Thoracic aorta (tissue), 2 donors: Measurements from ENCODE around the gene WDR82. TPM values are rescaled to one million over a fixed set of nuclear protein-coding genes. Genes with fewer than 3 reads are reported as not detected.

Experiments
- ATAC-seq: fragments of 150-250 bp; one replicate; pipeline ENCODE4 v1.8.0; 2017; ENCODE audit warnings: low read depth; ENCODE audit not compliant: insufficient number of reproducible peaks, low FRiP score
- DNase-seq: peaks from one replicate; pipeline ENCODE4 v3.0.0-alpha.2; 2020; ENCODE audit warnings: low spot score
- H3K27ac ChIP-seq, 2 donors: fragments of 200-600 bp; sonication (generic); 1 replicate in 1 of 2; 2 replicates in 1 of 2; pipeline ENCODE4 v1.5.1; 2016; ENCODE audit warnings: mild to moderate bottlenecking in 2 of 2, moderate library complexity in 2 of 2
- H3K27me3 ChIP-seq: fragments of 200-600 bp; sonication (generic); replicated peaks from 2 replicates; pipeline ENCODE4 v1.6.0; 2016; ENCODE audit warnings: mild to moderate bottlenecking; ENCODE audit not compliant: insufficient read depth
- H3K36me3 ChIP-seq: fragments of 200-600 bp; sonication (generic); one replicate; pipeline ENCODE4 v1.5.1; 2016
- H3K4me1 ChIP-seq, 2 donors: fragments of 200-600 bp; sonication (generic); 1 replicate in 1 of 2; 2 replicates in 1 of 2; pipeline versions ENCODE4 v1.5.1 to v1.6.0; 2016; ENCODE audit warnings: low read depth in 2 of 2, mild to moderate bottlenecking in 1 of 2; ENCODE audit not compliant: control insufficient read depth in 1 of 2
- H3K4me3 ChIP-seq: fragments of 200-600 bp; sonication (generic); 2 replicates; pipeline ENCODE4 v1.5.1; 2016; ENCODE audit warnings: mild to moderate bottlenecking
- H3K9me3 ChIP-seq: fragments of 200-600 bp; sonication (generic); 2 replicates; pipeline ENCODE4 v1.5.1; 2016
- CTCF ChIP-seq: fragments of 200-600 bp; sonication (generic); IDR thresholded peaks from one replicate; pipeline ENCODE4 v1.5.1; 2019; ENCODE audit warnings: antibody characterized with exemption
- total RNA-seq, 2 donors: library from RNA; depleted of rRNA; stranded (reverse); fragments of >200 nt; gene quantifications; one replicate each; pipeline versions ENCODE4 v1.1.0 to v1.2.3, GENCODE V29; 2016

The WDR82 gene
- total RNA-seq, 2 donors from 2014 or later = 44.5 to 66.2 TPM

- Histone ChIP-seq H3K36me3 (peaks cover 46% of the 10 kb centered on the region), H3K4me1 (peaks cover 8 to 15% of the 10 kb centered on the region in 2 donors), H3K27me3 (no peaks in the 10 kb centered on the region), H3K27ac (no peak overlapping the region), H3K9me3 (no peaks in the 10 kb centered on the region), H3K4me3 (no peak overlapping the region)
- DNase-seq (no peak), ATAC-seq (no peak)
- no peak for TF ChIP-seq CTCF
Measured at GRCh38 chr3:52215351-52215750, 63.1 kb downstream of the WDR82 start.

- Histone ChIP-seq H3K4me1 (peaks cover 8 to 15% of the 10 kb centered on the region in 2 donors), H3K27ac (no peak overlapping the region), H3K9me3 (no peaks in the 10 kb centered on the region), H3K36me3 (peaks cover 60% of the 10 kb centered on the region), H3K4me3 (no peak overlapping the region), H3K27me3 (no peaks in the 10 kb centered on the region)
- ATAC-seq (no peak), DNase-seq (no peak)
- no peak for TF ChIP-seq CTCF
Measured at GRCh38 chr3:52213901-52214300, 64.5 kb downstream of the WDR82 start.

DNA sequence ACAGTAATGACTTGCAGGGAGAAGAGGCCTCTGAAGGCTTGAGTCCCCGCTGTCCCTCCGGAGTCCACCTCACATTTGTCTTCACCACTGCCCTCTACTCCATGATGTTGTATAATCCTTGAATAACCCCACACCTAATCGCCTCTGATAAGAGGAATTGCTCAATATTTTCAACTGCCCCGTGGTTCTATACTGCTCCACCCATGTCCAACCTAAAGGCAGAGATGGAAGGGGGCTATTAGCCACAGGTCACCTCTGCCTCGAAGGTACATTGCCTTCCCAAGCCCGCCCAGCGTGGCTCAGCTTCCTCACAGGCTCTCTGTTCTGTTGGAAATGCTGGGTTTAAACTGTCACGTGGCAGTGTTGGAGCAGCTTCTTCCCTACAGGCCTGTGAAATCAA lies 65.4 kb downstream of the WDR82 start:
- no peak for ATAC-seq
- H3K36me3 ChIP-seq = peaks cover 67% of the 10 kb centered on the region

GRCh38 chr3:52211268-52211891 lies 67.1 kb downstream of the WDR82 start:
- peaks cover 77% of the 10 kb centered on the region for H3K36me3 ChIP-seq
- no peak for TF ChIP-seq CTCF
- no peak overlapping the region for H3K4me3 ChIP-seq
- DNase-seq (no peak), ATAC-seq (no peak)
- H3K27ac ChIP-seq = no peak overlapping the region
- peaks cover 0 to 2% of the 10 kb centered on the region in 2 donors for H3K4me1 ChIP-seq
- no peaks in the 10 kb centered on the region for H3K9me3 ChIP-seq
- H3K27me3 ChIP-seq = no peaks in the 10 kb centered on the region

More for the DNA sequence above, 65.4 kb downstream of the WDR82 start:
- Histone ChIP-seq H3K27ac (no peak overlapping the region), H3K9me3 (no peaks in the 10 kb centered on the region), H3K27me3 (no peaks in the 10 kb centered on the region), H3K4me1 (peaks cover 8 to 15% of the 10 kb centered on the region in 2 donors), H3K4me3 (no peak overlapping the region)
- no peak for DNase-seq
- TF ChIP-seq CTCF = no peak

DNA sequence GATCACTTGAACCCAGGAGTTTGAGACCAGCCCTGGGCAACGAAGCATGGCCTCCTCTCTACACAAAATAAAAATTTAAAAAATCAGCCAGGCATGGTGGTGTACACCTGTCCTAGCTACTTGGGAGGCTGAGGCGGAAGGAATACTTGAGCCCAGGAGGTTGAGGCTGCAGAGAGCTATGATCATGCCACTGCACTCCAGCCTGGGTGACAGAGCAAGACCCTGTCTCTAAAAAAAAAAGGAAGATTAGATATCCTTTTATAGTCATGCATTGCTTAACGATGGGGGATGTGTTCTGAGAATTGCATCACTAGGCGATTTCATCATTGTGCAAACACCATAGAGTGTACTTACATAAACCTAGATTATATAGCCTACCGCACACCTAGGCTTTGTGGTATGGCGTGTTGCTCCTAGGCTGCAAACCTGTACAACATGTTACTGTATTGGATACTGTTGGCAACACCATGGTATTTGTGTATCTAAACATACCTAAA lies 67.9 kb downstream of the WDR82 start:
- no peak for DNase-seq
- Histone ChIP-seq H3K4me1 (no peaks in the 10 kb centered on the region), H3K4me3 (no peak overlapping the region), H3K27me3 (no peaks in the 10 kb centered on the region), H3K36me3 (peaks cover 82% of the 10 kb centered on the region), H3K27ac (no peak overlapping the region), H3K9me3 (no peaks in the 10 kb centered on the region)
- no peak for TF ChIP-seq CTCF
- no peak for ATAC-seq
